ENCODE data around the gene ERF.

ERF gene

GRCh38 chr19:42206871-42207755 is 47.8 kb downstream of the ERF start:
- DNase-seq: no peak

- DNase-seq: no peak
These were observed 50.3 kb downstream of the ERF start for GRCh38 chr19:42204664-42205063.

GRCh38 chr19:42203700-42204099 is 51.2 kb downstream of the ERF start:
- DNase-seq: no peak

- no peak for DNase-seq
These were observed 52.5 kb downstream of the ERF start for GRCh38 chr19:42202290-42202880.

DNA sequence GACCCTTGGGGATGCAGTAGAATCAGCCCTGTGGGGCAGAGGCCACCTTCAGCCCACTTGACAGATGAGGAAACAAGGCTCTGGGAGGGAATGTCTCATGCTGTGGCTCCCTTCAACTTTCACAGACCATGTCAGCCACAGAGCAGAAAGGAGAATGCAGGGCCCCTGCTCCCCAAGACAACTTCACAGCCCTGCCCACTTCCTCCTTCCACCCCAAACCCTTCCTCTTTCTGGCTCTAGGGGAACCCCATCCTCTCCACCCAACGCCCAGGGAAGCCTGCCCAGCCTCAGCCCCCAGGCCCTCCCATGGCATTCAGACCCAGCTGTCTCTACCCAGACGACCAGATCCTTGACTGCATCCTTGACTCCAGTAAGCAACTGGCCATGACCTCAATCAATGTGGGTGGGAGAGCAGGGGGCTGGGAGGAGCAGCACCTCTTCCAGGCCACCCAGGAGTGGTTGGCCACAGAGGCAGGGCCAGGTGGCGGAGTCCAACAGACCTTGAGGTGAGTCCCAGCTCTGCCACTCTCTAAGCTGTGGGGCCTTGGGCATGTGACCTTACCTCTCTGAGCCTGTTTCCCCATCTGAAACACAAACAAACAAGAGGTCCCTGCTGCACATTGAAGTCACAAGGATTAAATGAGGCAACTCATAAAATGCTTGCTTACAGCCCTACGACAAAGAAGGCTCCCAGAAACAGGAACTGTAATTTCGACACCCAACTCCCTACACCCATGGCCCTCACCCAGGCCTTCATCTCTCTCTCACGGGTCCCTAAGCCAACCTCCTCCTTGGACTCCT is 53.2 kb downstream of the ERF start:
- peak; percentile 90 for DNase-seq

GRCh38 chr19:42200116-42200715 is 54.7 kb downstream of the ERF start:
- DNase-seq: no peak

DNA sequence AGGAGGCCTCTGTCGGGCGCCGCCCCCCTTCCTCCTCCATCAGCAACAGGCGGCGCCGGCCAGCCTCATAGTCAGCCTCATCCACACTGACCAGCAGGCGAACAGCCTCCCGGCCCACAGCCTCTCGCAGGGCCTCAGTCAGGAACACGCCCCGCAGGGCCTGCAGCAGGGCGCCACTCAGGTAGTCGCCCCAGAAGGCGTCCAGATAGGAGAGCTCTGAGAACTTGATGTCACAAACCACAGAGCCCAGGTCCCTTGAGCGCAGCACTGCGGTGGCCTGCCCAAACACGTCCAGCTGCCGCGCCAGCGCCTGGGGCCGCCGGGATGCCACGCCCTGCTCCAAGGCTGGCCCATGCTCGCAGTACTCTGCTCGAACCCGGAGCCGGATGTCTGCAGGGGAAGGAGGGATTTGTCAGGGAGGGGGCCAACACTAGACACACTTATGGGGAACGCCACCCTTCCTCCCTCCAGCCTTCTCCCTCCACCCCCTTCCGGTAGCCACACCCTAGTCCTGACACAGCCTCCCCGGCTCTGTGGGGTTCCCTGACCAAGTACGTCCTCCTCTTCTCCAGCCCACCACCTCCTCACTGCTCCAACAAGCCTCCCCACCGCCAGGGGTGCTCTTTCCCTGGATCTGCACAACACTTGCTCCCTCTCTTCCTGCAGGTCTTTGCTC is 55.4 kb downstream of the ERF start:
- DNase-seq: peak; percentile 59

- no peak for DNase-seq
These were observed 56.1 kb downstream of the ERF start for GRCh38 chr19:42198676-42199439.
